Measurements from ENCODE around the gene TTC3. TPM values are rescaled to one million over a fixed set of nuclear protein-coding genes. Genes with fewer than 3 reads are reported as not detected.
A peak's percentile ranks its signal among the peaks of the same experiment; 100 is the strongest.

TTC3 gene, protein sequence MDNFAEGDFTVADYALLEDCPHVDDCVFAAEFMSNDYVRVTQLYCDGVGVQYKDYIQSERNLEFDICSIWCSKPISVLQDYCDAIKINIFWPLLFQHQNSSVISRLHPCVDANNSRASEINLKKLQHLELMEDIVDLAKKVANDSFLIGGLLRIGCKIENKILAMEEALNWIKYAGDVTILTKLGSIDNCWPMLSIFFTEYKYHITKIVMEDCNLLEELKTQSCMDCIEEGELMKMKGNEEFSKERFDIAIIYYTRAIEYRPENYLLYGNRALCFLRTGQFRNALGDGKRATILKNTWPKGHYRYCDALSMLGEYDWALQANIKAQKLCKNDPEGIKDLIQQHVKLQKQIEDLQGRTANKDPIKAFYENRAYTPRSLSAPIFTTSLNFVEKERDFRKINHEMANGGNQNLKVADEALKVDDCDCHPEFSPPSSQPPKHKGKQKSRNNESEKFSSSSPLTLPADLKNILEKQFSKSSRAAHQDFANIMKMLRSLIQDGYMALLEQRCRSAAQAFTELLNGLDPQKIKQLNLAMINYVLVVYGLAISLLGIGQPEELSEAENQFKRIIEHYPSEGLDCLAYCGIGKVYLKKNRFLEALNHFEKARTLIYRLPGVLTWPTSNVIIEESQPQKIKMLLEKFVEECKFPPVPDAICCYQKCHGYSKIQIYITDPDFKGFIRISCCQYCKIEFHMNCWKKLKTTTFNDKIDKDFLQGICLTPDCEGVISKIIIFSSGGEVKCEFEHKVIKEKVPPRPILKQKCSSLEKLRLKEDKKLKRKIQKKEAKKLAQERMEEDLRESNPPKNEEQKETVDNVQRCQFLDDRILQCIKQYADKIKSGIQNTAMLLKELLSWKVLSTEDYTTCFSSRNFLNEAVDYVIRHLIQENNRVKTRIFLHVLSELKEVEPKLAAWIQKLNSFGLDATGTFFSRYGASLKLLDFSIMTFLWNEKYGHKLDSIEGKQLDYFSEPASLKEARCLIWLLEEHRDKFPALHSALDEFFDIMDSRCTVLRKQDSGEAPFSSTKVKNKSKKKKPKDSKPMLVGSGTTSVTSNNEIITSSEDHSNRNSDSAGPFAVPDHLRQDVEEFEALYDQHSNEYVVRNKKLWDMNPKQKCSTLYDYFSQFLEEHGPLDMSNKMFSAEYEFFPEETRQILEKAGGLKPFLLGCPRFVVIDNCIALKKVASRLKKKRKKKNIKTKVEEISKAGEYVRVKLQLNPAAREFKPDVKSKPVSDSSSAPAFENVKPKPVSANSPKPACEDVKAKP (N-terminal part only)
- total RNA-seq (2016; rRNA removed; fragmentation: Illumina TruSeq; extraction: Trizol) (108 and 162 TPM in 2 replicates), polyA plus RNA-seq (2011; rRNA removed) (45.8 and 55.7 TPM in 2 replicates), polyA minus RNA-seq (2011; rRNA and poly(A)+ RNA removed; ENCODE audit: low replicate concordance) (51.0 and 75.9 TPM in 2 replicates), Bru-seq, nascent RNA (percentile 91 among the genes with signal in this experiment), BruChase-seq, experiment 1, labeled RNA remaining after a 6-hour chase (percentile 94 among the genes with signal in this experiment), BruChase-seq, experiment 2, labeled RNA remaining after a 2-hour chase (percentile 94 among the genes with signal in this experiment)
- total RNA-seq (2016; cell fraction: cytosol; rRNA removed; fragmentation: Illumina TruSeq; extraction: Trizol; ENCODE audit: low read depth): 111 and 126 TPM in 2 replicates
- total RNA-seq (2016; cell fraction: insoluble cytoplasmic fraction; rRNA removed; fragmentation: Illumina TruSeq; extraction: Trizol): 108 and 166 TPM in 2 replicates
- total RNA-seq (2016; cell fraction: membrane; rRNA removed; fragmentation: Illumina TruSeq; extraction: Trizol): 165 and 198 TPM in 2 replicates
- total RNA-seq (2016; cell fraction: nucleus; rRNA removed; fragmentation: Illumina TruSeq; extraction: Trizol): 153 and 156 TPM in 2 replicates
- 38.5 and 41.4 TPM in 2 replicates for polyA plus RNA-seq (2011; cell fraction: cytosol; rRNA removed)
- 75.7 and 103 TPM in 2 replicates for polyA plus RNA-seq (2011; cell fraction: nucleus; rRNA removed)
- polyA plus RNA-seq (2012): 62.1 and 88.8 TPM in 2 replicates
- polyA plus RNA-seq (2016; cell fraction: cytosol; fragmentation: Illumina TruSeq; extraction: Trizol; ENCODE audit: low read depth): 6.9 and 8.0 TPM in 2 replicates
- 102 and 108 TPM in 2 replicates for polyA plus RNA-seq (2016; cell fraction: insoluble cytoplasmic fraction; fragmentation: Illumina TruSeq; extraction: Trizol; ENCODE audit: low read depth)
- 34.7 and 44.9 TPM in 2 replicates for polyA plus RNA-seq (2016; cell fraction: membrane; fragmentation: Illumina TruSeq; extraction: Trizol; ENCODE audit: low read depth)
- polyA plus RNA-seq (2016; cell fraction: nucleus; fragmentation: Illumina TruSeq; extraction: Trizol; ENCODE audit: insufficient read depth, low read depth): 109 and 111 TPM in 2 replicates
- polyA minus RNA-seq (2011; cell fraction: cytosol; rRNA and poly(A)+ RNA removed): 139 and 147 TPM in 2 replicates
- 285 and 338 TPM in 2 replicates for polyA minus RNA-seq (2011; cell fraction: nucleus; rRNA and poly(A)+ RNA removed)
- long read RNA-seq, experiment 1, partial matches to known transcripts: 41 of 69 reads
- long read RNA-seq, experiment 1, other reads (novel, unspliced or antisense): 23 of 69 reads
- long read RNA-seq, experiment 2, full-length matches to known transcripts: 1 of 131 reads
- long read RNA-seq, experiment 2, partial matches to known transcripts: 100 of 131 reads
- long read RNA-seq, experiment 2, other reads (novel, unspliced or antisense): 30 of 131 reads

- ATAC-seq (peak; percentile 83), DNase-seq (ENCODE audit: low spot score) (peak; percentile 87), FAIRE-seq (no peak)
- Histone ChIP-seq H3K4me3 (replicated peaks in 1 of 3; ENCODE audit: insufficient read depth in 1 of 3, low read depth in 2 of 3, low read length in 3 of 3) (peak within 1 kb of the TSS; percentile 81 to 92 (median 84)), H3K27ac (ENCODE audit: extremely low read length, insufficient read depth, low read length) (peak within 1 kb of the TSS; percentile 96), H3K9ac (ENCODE audit: insufficient read depth, low read depth, low read length) (peak within 1 kb of the TSS; percentile 99), H3K36me3 (replicated peaks in 1 of 2; ENCODE audit: control insufficient read depth in 1 of 2, insufficient read depth in 2 of 2, low read length in 2 of 2) (peaks cover 0 to 3% of the 10 kb centered on the region in 2 experiments; a peak in 1 of 5 replicates), H3K27me3 (ENCODE audit: control insufficient read depth in 1 of 2, insufficient read depth in 2 of 2, low read length in 2 of 2) (no peaks in the 10 kb centered on the region; a peak in 1 of 5 replicates), H4K20me1 (ENCODE audit: insufficient read depth, low read length) (peaks cover 24% of the 10 kb centered on the region), H3K79me2 (ENCODE audit: insufficient read depth, low read length) (peaks cover 63% of the 10 kb centered on the region), H3K4me1 (ENCODE audit: insufficient read depth, low read length) (peaks cover 52% of the 10 kb centered on the region), H3K4me2 (ENCODE audit: low read depth, low read length) (peak within 1 kb of the TSS; percentile 85), H2AFZ (ENCODE audit: low read length) (no peak within 1 kb of the TSS), H3K9me3 (ENCODE audit: low read length) (no peaks in the 10 kb centered on the region)
- WGBS (ENCODE audit: low lambda C conversion rate): 0% methylated on average over 3 of the region's 61 CpGs
- POLR2A ChIA-PET: interaction anchor here (1.0 to 2.0 kb wide), 6 partner anchors 9 to 107 kb away, joined by 3 to 10 read pairs (median 4); partner anchors contain the start of gene HLCS
- intact Hi-C loops (cut with micrococcal nuclease; ENCODE audit: unreplicated experiment) (loop anchor here (5.0 kb wide), 1 partner anchor 86 kb away; no protein-coding TSS in a partner anchor), in situ Hi-C loops (cut with HindIII; ENCODE audit: extremely low pct_ligation_motif_present, low pct_unique_long_range_greater_than_20kb) (no loop called here)
- CTCF ChIA-PET (ENCODE audit: low intra/inter-chr PET ratio, low total read pairs): interaction anchor here (0.7 kb wide), 1 partner anchor 96 kb away, joined by 3 read pairs; no protein-coding TSS in a partner anchor
- BruUV-seq (replicated peaks): no TSS peak
- TF ChIP-seq MIER3 (CRISPR knock-in tag; IDR thresholded peaks at IDR 0.05; ENCODE audit: borderline replicate concordance): peak; percentile 8; the same call in 1 of the 2 replicates
- peak; percentile 0; the same call in 1 of the 2 replicates for TF ChIP-seq ZC3H13 (CRISPR knock-in tag; IDR thresholded peaks at IDR 0.05)
- peak; percentile 68; the same call in 1 of the 2 replicates for TF ChIP-seq CREB1 (IDR thresholded peaks at IDR 0.05)
- no peak for TF ChIP-seq CREB1 (CRISPR knock-in tag; IDR thresholded peaks at IDR 0.05)
- peak; percentile 68; the same call in 1 of the 2 replicates for TF ChIP-seq YEATS2 (CRISPR knock-in tag; IDR thresholded peaks at IDR 0.05; ENCODE audit: borderline replicate concordance)
- no peak for TF ChIP-seq THAP11 (CRISPR knock-in tag; IDR thresholded peaks at IDR 0.05)
- no peak; the same call in 1 of the 2 replicates for TF ChIP-seq PHF20 (CRISPR knock-in tag; IDR thresholded peaks at IDR 0.05)
- TF ChIP-seq ZNF777 (CRISPR knock-in tag; IDR thresholded peaks at IDR 0.05): peak; percentile 67
- TF ChIP-seq RFXAP (CRISPR knock-in tag; IDR thresholded peaks at IDR 0.05; ENCODE audit: borderline replicate concordance): peak; percentile 68
- TF ChIP-seq, protein P1, sequence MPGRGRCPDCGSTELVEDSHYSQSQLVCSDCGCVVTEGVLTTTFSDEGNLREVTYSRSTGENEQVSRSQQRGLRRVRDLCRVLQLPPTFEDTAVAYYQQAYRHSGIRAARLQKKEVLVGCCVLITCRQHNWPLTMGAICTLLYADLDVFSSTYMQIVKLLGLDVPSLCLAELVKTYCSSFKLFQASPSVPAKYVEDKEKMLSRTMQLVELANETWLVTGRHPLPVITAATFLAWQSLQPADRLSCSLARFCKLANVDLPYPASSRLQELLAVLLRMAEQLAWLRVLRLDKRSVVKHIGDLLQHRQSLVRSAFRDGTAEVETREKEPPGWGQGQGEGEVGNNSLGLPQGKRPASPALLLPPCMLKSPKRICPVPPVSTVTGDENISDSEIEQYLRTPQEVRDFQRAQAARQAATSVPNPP (CRISPR knock-in tag; IDR thresholded peaks at IDR 0.05): 0 out of 2 replicates have a peak, but pooled peaks have one; percentile 15
- peak; percentile 15; the same call in 1 of the 2 replicates for TF ChIP-seq ZBTB43 (CRISPR knock-in tag; conservative IDR thresholded peaks at IDR 0.05)
Observed at GRCh38 chr21:37072988-37073416, at the start of gene TTC3, which contains the start of gene PIGP. Gene TTC3, plus strand, starts transcription at chr21:37073254. Its CDS starts 14,004 bp downstream, at chr21:37087258. Gene PIGP, minus strand, starts transcription at chr21:37073071. Its CDS starts 556 bp downstream, at chr21:37072515.

Measured in HepG2 (cell line).